ENCODE results near the gene CCAR1. TPM values are rescaled to one million over a fixed set of nuclear protein-coding genes. Genes with fewer than 3 reads are reported as not detected.
"Not testable (repeated sequence)": the region's sequence is repeated elsewhere in the genome, so short reads cannot be mapped to it uniquely, and the experiment has no call there.

The CCAR1 gene
- polyA plus RNA-seq, 4 donors: 33.9 to 78.7 (median 54.7) TPM

DNA sequence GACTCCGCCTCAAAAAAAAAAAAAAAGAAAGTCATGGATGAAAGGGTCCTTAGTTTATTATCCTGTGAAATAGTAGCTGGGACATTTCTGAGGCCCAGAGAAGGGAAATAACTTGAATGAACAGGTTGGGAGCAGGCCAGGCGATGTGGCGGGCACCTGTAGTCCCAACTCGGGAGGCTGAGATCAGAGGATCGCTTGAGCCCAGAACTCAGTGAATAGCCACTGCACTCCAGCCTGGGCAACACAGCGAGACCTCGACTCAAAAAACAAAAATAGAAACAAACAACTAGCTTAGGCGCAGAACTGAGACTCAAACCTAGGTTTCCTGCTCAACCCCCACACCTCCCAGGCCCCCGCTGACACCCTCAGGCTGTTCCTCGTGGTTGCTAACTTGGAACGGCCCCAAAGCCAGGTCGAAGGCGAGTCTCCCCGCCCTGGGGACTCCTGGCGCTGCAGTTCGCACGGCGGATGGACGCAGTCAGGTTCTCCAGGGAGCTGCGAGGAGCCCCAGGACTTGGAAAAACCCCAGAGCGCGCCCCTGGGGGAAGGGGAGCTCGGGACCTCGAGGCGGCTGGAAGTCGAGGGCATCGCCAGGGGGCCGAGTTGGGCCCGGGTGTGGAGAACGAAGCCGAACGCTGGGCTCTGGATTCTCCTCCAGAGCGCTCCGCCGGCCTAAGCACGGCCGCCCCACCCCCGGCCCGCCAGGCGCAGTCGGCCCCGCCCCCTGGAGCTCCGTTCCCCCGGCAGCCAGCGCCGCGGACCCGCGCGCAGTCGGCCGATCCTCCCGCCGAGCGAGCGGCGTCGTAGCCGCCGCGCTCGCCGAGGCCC lies 105.9 kb downstream of the CCAR1 start, which contains the start of gene STOX1:
STOX1 (plus strand) TSS at position 768 of the 828 bp plus-strand sequence. CDS start 93 bp downstream, outside the sequence.
- WGBS, 3 donors: 3 to 4% (median 3%) methylated on average over 52 to 63 of the region's 63 CpGs
- no peak for FAIRE-seq
- Histone ChIP-seq H3K9me3 (ENCODE audit: control insufficient read depth in 2 of 2, insufficient read depth in 1 of 2, low read depth in 1 of 2, low read length in 1 of 2) (no peaks in the 10 kb centered on the region), H3K27ac (ENCODE audit: low read depth in 1 of 3, low read length in 2 of 3) (peak within 1 kb of the TSS in 1 of 3 donors; percentile 65), H3K4me1 (ENCODE audit: control insufficient read depth in 3 of 3, insufficient read depth in 2 of 3, low read depth in 1 of 3, low read length in 2 of 3) (peaks cover 0 to 5% (median 0%) of the 10 kb centered on the region in 3 donors), H3K4me3 (ENCODE audit: low read depth in 1 of 3, low read length in 3 of 3) (peak within 1 kb of the TSS in 2 of 3 donors; percentile 46 to 69), H3K27me3 (ENCODE audit: control insufficient read depth in 3 of 3, insufficient read depth in 3 of 3, low read length in 3 of 3) (no peaks in the 10 kb centered on the region), H3K36me3 (ENCODE audit: control insufficient read depth in 3 of 3, insufficient read depth in 2 of 3, low read depth in 1 of 3, low read length in 3 of 3) (no peaks in the 10 kb centered on the region)
- DNase-seq: peak; percentile 58 to 91

DNA sequence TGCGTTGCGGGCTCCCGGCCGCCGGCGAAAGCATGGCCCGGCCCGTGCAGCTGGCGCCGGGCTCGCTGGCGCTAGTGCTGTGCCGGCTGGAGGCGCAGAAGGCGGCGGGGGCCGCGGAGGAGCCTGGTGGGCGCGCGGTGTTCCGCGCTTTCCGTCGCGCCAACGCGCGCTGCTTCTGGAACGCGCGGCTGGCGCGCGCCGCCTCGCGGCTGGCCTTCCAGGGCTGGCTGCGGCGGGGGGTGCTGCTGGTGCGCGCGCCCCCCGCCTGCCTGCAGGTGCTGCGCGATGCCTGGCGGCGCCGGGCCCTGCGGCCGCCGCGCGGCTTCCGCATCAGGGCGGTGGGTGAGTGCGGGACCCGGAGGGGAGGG lies 106.5 kb downstream of the CCAR1 start:
- not testable (repeated sequence) for FAIRE-seq; H3K27ac ChIP-seq (ENCODE audit: low read depth in 1 of 3, low read length in 2 of 3); H3K4me1 ChIP-seq (ENCODE audit: control insufficient read depth in 3 of 3, insufficient read depth in 2 of 3, low read depth in 1 of 3, low read length in 2 of 3); H3K36me3 ChIP-seq (ENCODE audit: control insufficient read depth in 3 of 3, insufficient read depth in 2 of 3, low read depth in 1 of 3, low read length in 3 of 3); DNase-seq; H3K9me3 ChIP-seq (ENCODE audit: control insufficient read depth in 2 of 2, insufficient read depth in 1 of 2, low read depth in 1 of 2, low read length in 1 of 2); H3K27me3 ChIP-seq (ENCODE audit: control insufficient read depth in 3 of 3, insufficient read depth in 3 of 3, low read length in 3 of 3)
- WGBS, 3 donors: 0 to 10% (median 1%) methylated on average over 2 to 18 of the region's 58 CpGs
- peak overlapping the region in 1 of 3 donors; percentile 46 for H3K4me3 ChIP-seq (ENCODE audit: low read depth in 1 of 3, low read length in 3 of 3)

GRCh38 chr10:68828083-68828601 lies 107.1 kb downstream of the CCAR1 start:
- H3K4me3 ChIP-seq (ENCODE audit: low read depth in 1 of 3, low read length in 3 of 3): peak overlapping the region in 2 of 3 donors; percentile 41 to 45
- H3K9me3 ChIP-seq (ENCODE audit: control insufficient read depth in 2 of 2, insufficient read depth in 1 of 2, low read depth in 1 of 2, low read length in 1 of 2); H3K27ac ChIP-seq (ENCODE audit: low read depth in 1 of 3, low read length in 2 of 3); H3K27me3 ChIP-seq (ENCODE audit: control insufficient read depth in 3 of 3, insufficient read depth in 3 of 3, low read length in 3 of 3); FAIRE-seq; H3K4me1 ChIP-seq (ENCODE audit: control insufficient read depth in 3 of 3, insufficient read depth in 2 of 3, low read depth in 1 of 3, low read length in 2 of 3); H3K36me3 ChIP-seq (ENCODE audit: control insufficient read depth in 3 of 3, insufficient read depth in 2 of 3, low read depth in 1 of 3, low read length in 3 of 3): not testable (repeated sequence)
- WGBS, 3 donors: 0% methylated on average over 18 to 35 of the region's 59 CpGs
- peak in 1 of 2 donors; percentile 68 for DNase-seq

DNA sequence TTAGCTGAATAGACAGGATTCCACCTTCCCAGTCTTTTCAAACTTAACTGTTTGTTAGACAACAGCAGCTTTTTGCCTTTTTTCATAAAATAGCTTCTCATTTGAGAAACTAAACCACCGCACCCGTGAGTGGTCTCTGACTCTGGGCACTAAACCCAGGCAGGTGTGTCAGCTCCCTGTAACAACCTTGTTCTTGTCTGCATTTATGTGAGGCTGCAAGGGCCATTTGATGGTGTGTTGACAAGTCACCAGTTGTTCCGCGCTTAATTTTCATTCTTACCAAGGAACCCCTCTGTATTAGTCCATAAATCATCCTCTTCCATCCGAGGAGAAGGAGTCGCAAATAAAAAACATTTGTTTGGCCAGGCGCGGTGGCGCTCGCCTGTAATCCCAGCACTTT lies 107.8 kb downstream of the CCAR1 start:
- Histone ChIP-seq H3K4me1 (ENCODE audit: control insufficient read depth in 3 of 3, insufficient read depth in 2 of 3, low read depth in 1 of 3, low read length in 2 of 3) (peaks cover 0 to 5% (median 0%) of the 10 kb centered on the region in 3 donors), H3K27ac (ENCODE audit: low read depth in 1 of 3, low read length in 2 of 3) (no peak overlapping the region), H3K4me3 (ENCODE audit: low read depth in 1 of 3, low read length in 3 of 3) (no peak overlapping the region), H3K27me3 (ENCODE audit: control insufficient read depth in 3 of 3, insufficient read depth in 3 of 3, low read length in 3 of 3) (no peaks in the 10 kb centered on the region), H3K9me3 (ENCODE audit: control insufficient read depth in 2 of 2, insufficient read depth in 1 of 2, low read depth in 1 of 2, low read length in 1 of 2) (no peaks in the 10 kb centered on the region), H3K36me3 (ENCODE audit: control insufficient read depth in 3 of 3, insufficient read depth in 2 of 3, low read depth in 1 of 3, low read length in 3 of 3) (no peaks in the 10 kb centered on the region)
- 83 to 91% (median 89%) methylated on average over 10 of the region's 10 CpGs for WGBS, 3 donors
- FAIRE-seq: no peak
- DNase-seq: no peak

- peaks cover 0 to 5% (median 0%) of the 10 kb centered on the region in 3 donors for H3K4me1 ChIP-seq (ENCODE audit: control insufficient read depth in 3 of 3, insufficient read depth in 2 of 3, low read depth in 1 of 3, low read length in 2 of 3)
- H3K27ac ChIP-seq (ENCODE audit: low read depth in 1 of 3, low read length in 2 of 3): no peak overlapping the region
- DNase-seq: no peak
- H3K36me3 ChIP-seq (ENCODE audit: control insufficient read depth in 3 of 3, insufficient read depth in 2 of 3, low read depth in 1 of 3, low read length in 3 of 3): no peaks in the 10 kb centered on the region
- H3K4me3 ChIP-seq (ENCODE audit: low read depth in 1 of 3, low read length in 3 of 3): no peak overlapping the region
- no peaks in the 10 kb centered on the region for H3K27me3 ChIP-seq (ENCODE audit: control insufficient read depth in 3 of 3, insufficient read depth in 3 of 3, low read length in 3 of 3)
- no peaks in the 10 kb centered on the region for H3K9me3 ChIP-seq (ENCODE audit: control insufficient read depth in 2 of 2, insufficient read depth in 1 of 2, low read depth in 1 of 2, low read length in 1 of 2)
- no peak for FAIRE-seq
- 64 to 75% (median 73%) methylated on average over 6 of the region's 6 CpGs for WGBS, 3 donors
Observed at GRCh38 chr10:68829521-68829920, 108.5 kb downstream of the CCAR1 start.

DNA sequence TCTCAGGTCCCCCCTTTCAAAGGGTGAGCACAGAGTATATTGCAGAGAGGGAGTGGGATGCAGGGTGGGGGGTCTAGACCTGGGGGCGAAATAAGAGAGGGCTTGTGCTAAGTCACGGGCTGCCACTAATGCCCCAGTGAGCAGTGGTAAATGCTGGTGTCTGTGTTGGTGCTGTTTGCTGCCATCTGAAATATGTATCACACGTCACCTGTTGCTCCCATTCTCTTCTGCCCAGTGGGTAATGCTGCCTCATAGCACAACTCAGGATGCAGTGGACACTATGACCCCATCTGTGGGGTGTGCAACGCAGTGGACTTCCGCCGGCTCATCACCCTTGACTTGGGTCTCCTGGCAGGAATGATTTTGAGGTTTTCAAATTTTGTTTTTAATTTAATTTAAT lies 108.9 kb downstream of the CCAR1 start:
- Histone ChIP-seq H3K4me3 (ENCODE audit: low read depth in 1 of 3, low read length in 3 of 3) (no peak overlapping the region), H3K27ac (ENCODE audit: low read depth in 1 of 3, low read length in 2 of 3) (no peak overlapping the region), H3K4me1 (ENCODE audit: control insufficient read depth in 3 of 3, insufficient read depth in 2 of 3, low read depth in 1 of 3, low read length in 2 of 3) (peaks cover 0 to 5% (median 0%) of the 10 kb centered on the region in 3 donors), H3K27me3 (ENCODE audit: control insufficient read depth in 3 of 3, insufficient read depth in 3 of 3, low read length in 3 of 3) (no peaks in the 10 kb centered on the region), H3K36me3 (ENCODE audit: control insufficient read depth in 3 of 3, insufficient read depth in 2 of 3, low read depth in 1 of 3, low read length in 3 of 3) (no peaks in the 10 kb centered on the region), H3K9me3 (ENCODE audit: control insufficient read depth in 2 of 2, insufficient read depth in 1 of 2, low read depth in 1 of 2, low read length in 1 of 2) (no peaks in the 10 kb centered on the region)
- DNase-seq (no peak), FAIRE-seq (no peak)
- WGBS, 3 donors: 92 to 95% (median 93%) methylated on average over 6 of the region's 6 CpGs

- H3K27ac ChIP-seq (ENCODE audit: low read depth in 1 of 3, low read length in 2 of 3): no peak overlapping the region
- DNase-seq: no peak
- WGBS, 3 donors: 54 to 80% (median 74%) methylated on average over 5 of the region's 5 CpGs
- peaks cover 0 to 4% (median 0%) of the 10 kb centered on the region in 3 donors for H3K36me3 ChIP-seq (ENCODE audit: control insufficient read depth in 3 of 3, insufficient read depth in 2 of 3, low read depth in 1 of 3, low read length in 3 of 3)
- H3K4me1 ChIP-seq (ENCODE audit: control insufficient read depth in 3 of 3, insufficient read depth in 2 of 3, low read depth in 1 of 3, low read length in 2 of 3): no peaks in the 10 kb centered on the region
- no peaks in the 10 kb centered on the region for H3K27me3 ChIP-seq (ENCODE audit: control insufficient read depth in 3 of 3, insufficient read depth in 3 of 3, low read length in 3 of 3)
- no peak for FAIRE-seq
- no peaks in the 10 kb centered on the region for H3K9me3 ChIP-seq (ENCODE audit: control insufficient read depth in 2 of 2, insufficient read depth in 1 of 2, low read depth in 1 of 2, low read length in 1 of 2)
- no peak overlapping the region for H3K4me3 ChIP-seq (ENCODE audit: low read depth in 1 of 3, low read length in 3 of 3)
Observed at GRCh38 chr10:68831961-68832455, 111.0 kb downstream of the CCAR1 start.

DNA sequence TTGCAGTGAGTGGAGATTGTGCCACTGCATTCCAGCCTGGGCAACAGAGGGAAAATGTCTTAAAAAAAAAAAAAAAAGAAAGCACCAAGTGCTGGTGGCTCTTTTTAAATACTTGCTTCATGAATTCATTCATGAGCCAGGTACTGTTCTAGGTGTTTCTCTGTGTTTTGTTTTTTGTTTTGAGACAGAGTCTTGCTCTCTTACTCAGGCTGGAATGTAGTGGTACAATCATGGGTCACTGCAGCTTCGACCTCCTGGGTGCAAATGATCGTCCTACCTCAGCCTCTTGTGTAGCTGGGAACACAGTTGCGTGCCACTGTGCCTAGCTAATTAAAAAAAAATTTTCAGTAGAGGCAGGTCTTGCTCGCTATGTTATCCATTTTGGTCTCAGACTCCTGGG lies 111.6 kb downstream of the CCAR1 start:
- WGBS, 3 donors: 92 to 95% (median 93%) methylated on average over 4 of the region's 4 CpGs
- H3K36me3 ChIP-seq (ENCODE audit: control insufficient read depth in 3 of 3, insufficient read depth in 2 of 3, low read depth in 1 of 3, low read length in 3 of 3): peaks cover 0 to 4% (median 0%) of the 10 kb centered on the region in 3 donors
- H3K4me3 ChIP-seq (ENCODE audit: low read depth in 1 of 3, low read length in 3 of 3): no peak overlapping the region
- no peaks in the 10 kb centered on the region for H3K4me1 ChIP-seq (ENCODE audit: control insufficient read depth in 3 of 3, insufficient read depth in 2 of 3, low read depth in 1 of 3, low read length in 2 of 3)
- no peaks in the 10 kb centered on the region for H3K27me3 ChIP-seq (ENCODE audit: control insufficient read depth in 3 of 3, insufficient read depth in 3 of 3, low read length in 3 of 3)
- FAIRE-seq (no peak), DNase-seq (no peak)
- H3K27ac ChIP-seq (ENCODE audit: low read depth in 1 of 3, low read length in 2 of 3): no peak overlapping the region
- no peaks in the 10 kb centered on the region for H3K9me3 ChIP-seq (ENCODE audit: control insufficient read depth in 2 of 2, insufficient read depth in 1 of 2, low read depth in 1 of 2, low read length in 1 of 2)

Data from small intestine (tissue), 7 donors.